Astrocyte (in vitro differentiated cells and primary cell): ENCODE measurements around the gene CKLF. TPM values are rescaled to one million over a fixed set of nuclear protein-coding genes. Genes with fewer than 3 reads are reported as not detected.
"Not testable (repeated sequence)": the region's sequence is repeated elsewhere in the genome, so short reads cannot be mapped to it uniquely, and the experiment has no call there.

Experiments used
- DNase-seq: peaks from one replicate; pipeline ENCODE4 v3.0.0-alpha.2; 2010; ENCODE audit warnings: low read depth
- FAIRE-seq: peaks from 2 replicates; lab custom pipeline; 2011; peaks lifted over from hg19 to GRCh38; lab: Jason Lieb, UNC
- H2AFZ ChIP-seq: 2 replicates; pipeline ENCODE4 v1.6.0; 2012; ENCODE audit warnings: low read depth, low read length, inconsistent platforms
- H3K27ac ChIP-seq: 2 replicates; pipeline ENCODE4 v1.5.1; 2011; ENCODE audit warnings: low read depth, low read length, inconsistent platforms
- H3K27me3 ChIP-seq: 2 replicates; pipeline ENCODE4 v1.6.0; 2011; ENCODE audit warnings: low read length, inconsistent platforms; ENCODE audit not compliant: insufficient read depth
- H3K36me3 ChIP-seq: 2 replicates; pipeline ENCODE4 v1.5.1; 2011; ENCODE audit warnings: low read length, inconsistent platforms; ENCODE audit not compliant: insufficient read depth
- H3K4me1 ChIP-seq: 2 replicates; pipeline ENCODE4 v1.5.1; 2011; ENCODE audit warnings: low read length, inconsistent platforms; ENCODE audit not compliant: insufficient read depth
- H3K4me2 ChIP-seq: 2 replicates; pipeline ENCODE4 v1.6.0; 2012; ENCODE audit warnings: low read length, inconsistent platforms
- H3K4me3 ChIP-seq: 2 replicates; pipeline ENCODE4 v1.5.1; 2011; ENCODE audit warnings: low read depth, mild to moderate bottlenecking, low read length, inconsistent platforms; ENCODE audit not compliant: insufficient read depth
- H3K79me2 ChIP-seq: 2 replicates; pipeline ENCODE4 v1.6.0; 2012; ENCODE audit warnings: mild to moderate bottlenecking, low read length, inconsistent platforms; ENCODE audit not compliant: insufficient read depth
- H3K9ac ChIP-seq: 2 replicates; pipeline ENCODE4 v1.6.0; 2012; ENCODE audit warnings: mild to moderate bottlenecking, low read length, inconsistent platforms
- H3K9me3 ChIP-seq: 2 replicates; pipeline ENCODE4 v1.5.1; 2012; ENCODE audit warnings: low read depth, mild to moderate bottlenecking, low read length, inconsistent platforms; ENCODE audit not compliant: insufficient read depth
- H4K20me1 ChIP-seq: 2 replicates; pipeline ENCODE4 v1.6.0; 2012; ENCODE audit warnings: low read length, inconsistent platforms; ENCODE audit not compliant: insufficient read depth
- H3K27ac Mint-ChIP-seq: one replicate; pipeline ENCODE4 v1.8.0; 2021; ENCODE audit warnings: mild to moderate bottlenecking, mixed read lengths; ENCODE audit not compliant: unreplicated experiment
- H3K27me3 Mint-ChIP-seq: one replicate; pipeline ENCODE4 v1.8.0; 2021; ENCODE audit warnings: low read depth, mixed read lengths; ENCODE audit not compliant: unreplicated experiment
- H3K36me3 Mint-ChIP-seq: one replicate; pipeline ENCODE4 v1.8.0; 2021; ENCODE audit warnings: low read depth, mixed read lengths; ENCODE audit not compliant: unreplicated experiment
- H3K4me1 Mint-ChIP-seq: one replicate; pipeline ENCODE4 v1.8.0; 2021; ENCODE audit warnings: low read depth, mixed read lengths; ENCODE audit not compliant: unreplicated experiment
- H3K4me3 Mint-ChIP-seq: one replicate; pipeline ENCODE4 v1.8.0; 2021; ENCODE audit warnings: mild to moderate bottlenecking, moderate library complexity, mixed read lengths; ENCODE audit not compliant: unreplicated experiment
- H3K9me3 Mint-ChIP-seq: one replicate; pipeline ENCODE4 v1.8.0; 2021; ENCODE audit warnings: mild to moderate bottlenecking, mixed read lengths; ENCODE audit not compliant: unreplicated experiment
- EZH2 ChIP-seq: IDR thresholded peaks from 2 replicates; pipeline ENCODE4 v1.6.1; 2012; ENCODE audit warnings: mild to moderate bottlenecking, low read length, inconsistent platforms; ENCODE audit not compliant: insufficient read depth
- total RNA-seq: library from RNA; stranded (reverse); gene quantifications from 2 replicates; pipeline ENCODE4 v1.2.1, GENCODE V29; 2021
- TF ChIP-seq, protein P1 (sequence below): IDR thresholded peaks from 2 replicates; pipeline ENCODE4 v1.5.1; 2011; ENCODE audit warnings: low read depth, mild to moderate bottlenecking, inconsistent platforms, low read length, moderate library complexity; ENCODE audit not compliant: insufficient read depth

CKLF gene
- total RNA-seq, 1 donor from 2014 or later: 24.5 TPM

GRCh38 chr16:66592241-66592640, 39.9 kb downstream of the CKLF start:
- Mint-ChIP-seq H3K27me3 (peaks cover 25% of the 10 kb centered on the region), H3K36me3 (peaks cover 2% of the 10 kb centered on the region), H3K4me1 (no peaks in the 10 kb centered on the region), H3K9me3 (no peaks in the 10 kb centered on the region), H3K4me3 (no peak overlapping the region), H3K27ac (no peak overlapping the region)
- FAIRE-seq (no peak), DNase-seq (no peak)
- Histone ChIP-seq H3K4me2 (no peak overlapping the region), H3K79me2 (no peaks in the 10 kb centered on the region), H3K9ac (no peak overlapping the region), H3K27ac (no peak overlapping the region), H2AFZ (no peak overlapping the region), H3K36me3 (no peaks in the 10 kb centered on the region), H3K4me3 (no peak overlapping the region), H3K4me1 (peaks cover 2% of the 10 kb centered on the region), H4K20me1 (no peaks in the 10 kb centered on the region), H3K27me3 (no peaks in the 10 kb centered on the region), H3K9me3 (no peaks in the 10 kb centered on the region)
- TF ChIP-seq, protein P1, sequence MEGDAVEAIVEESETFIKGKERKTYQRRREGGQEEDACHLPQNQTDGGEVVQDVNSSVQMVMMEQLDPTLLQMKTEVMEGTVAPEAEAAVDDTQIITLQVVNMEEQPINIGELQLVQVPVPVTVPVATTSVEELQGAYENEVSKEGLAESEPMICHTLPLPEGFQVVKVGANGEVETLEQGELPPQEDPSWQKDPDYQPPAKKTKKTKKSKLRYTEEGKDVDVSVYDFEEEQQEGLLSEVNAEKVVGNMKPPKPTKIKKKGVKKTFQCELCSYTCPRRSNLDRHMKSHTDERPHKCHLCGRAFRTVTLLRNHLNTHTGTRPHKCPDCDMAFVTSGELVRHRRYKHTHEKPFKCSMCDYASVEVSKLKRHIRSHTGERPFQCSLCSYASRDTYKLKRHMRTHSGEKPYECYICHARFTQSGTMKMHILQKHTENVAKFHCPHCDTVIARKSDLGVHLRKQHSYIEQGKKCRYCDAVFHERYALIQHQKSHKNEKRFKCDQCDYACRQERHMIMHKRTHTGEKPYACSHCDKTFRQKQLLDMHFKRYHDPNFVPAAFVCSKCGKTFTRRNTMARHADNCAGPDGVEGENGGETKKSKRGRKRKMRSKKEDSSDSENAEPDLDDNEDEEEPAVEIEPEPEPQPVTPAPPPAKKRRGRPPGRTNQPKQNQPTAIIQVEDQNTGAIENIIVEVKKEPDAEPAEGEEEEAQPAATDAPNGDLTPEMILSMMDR: no peak
- no peak for TF ChIP-seq EZH2

DNA sequence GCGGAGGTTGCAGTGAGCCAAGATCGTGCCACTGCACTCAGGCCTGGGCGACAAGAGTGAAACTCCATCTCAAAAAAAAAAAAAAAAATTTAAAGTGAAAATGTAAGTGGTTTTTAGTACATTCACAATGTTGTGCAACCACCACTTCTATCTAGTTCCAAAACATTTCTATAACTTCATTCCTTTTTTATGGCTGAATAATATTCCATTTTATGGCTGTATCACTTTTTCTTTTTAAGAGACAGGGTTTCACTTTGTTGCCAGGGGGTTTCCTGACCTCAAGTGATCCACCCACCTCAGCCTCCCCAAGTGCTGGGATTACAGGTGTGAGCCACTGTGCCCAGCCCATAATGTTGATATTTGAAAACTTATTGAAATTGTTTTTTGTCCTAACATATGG, 40.4 kb downstream of the CKLF start:
- H3K36me3 Mint-ChIP-seq: peaks cover 2% of the 10 kb centered on the region
- Histone ChIP-seq H3K4me3 (no peak overlapping the region), H3K4me2 (no peak overlapping the region), H3K27ac (no peak overlapping the region), H4K20me1 (no peaks in the 10 kb centered on the region), H2AFZ (no peak overlapping the region), H3K4me1 (peaks cover 2% of the 10 kb centered on the region), H3K79me2 (no peaks in the 10 kb centered on the region), H3K36me3 (no peaks in the 10 kb centered on the region), H3K9ac (no peak overlapping the region), H3K9me3 (no peaks in the 10 kb centered on the region), H3K27me3 (no peaks in the 10 kb centered on the region)
- no peaks in the 10 kb centered on the region for H3K4me1 Mint-ChIP-seq
- no peak for FAIRE-seq
- no peak overlapping the region for H3K27ac Mint-ChIP-seq
- H3K27me3 Mint-ChIP-seq: peaks cover 21% of the 10 kb centered on the region
- no peak for DNase-seq
- no peaks in the 10 kb centered on the region for H3K9me3 Mint-ChIP-seq
- TF ChIP-seq, protein P1: no peak
- no peak for TF ChIP-seq EZH2
- H3K4me3 Mint-ChIP-seq: no peak overlapping the region

- Histone ChIP-seq H3K27ac (no peak overlapping the region), H3K79me2 (no peaks in the 10 kb centered on the region), H3K9me3 (no peaks in the 10 kb centered on the region), H3K27me3 (no peaks in the 10 kb centered on the region), H2AFZ (no peak overlapping the region), H3K9ac (no peak overlapping the region), H3K4me3 (no peak overlapping the region), H3K4me1 (peaks cover 2% of the 10 kb centered on the region), H3K4me2 (no peak overlapping the region), H3K36me3 (no peaks in the 10 kb centered on the region), H4K20me1 (no peaks in the 10 kb centered on the region)
- Mint-ChIP-seq H3K4me1 (no peaks in the 10 kb centered on the region), H3K36me3 (peaks cover 2% of the 10 kb centered on the region), H3K9me3 (no peaks in the 10 kb centered on the region), H3K27me3 (peaks cover 23% of the 10 kb centered on the region), H3K27ac (no peak overlapping the region), H3K4me3 (no peak overlapping the region)
- TF ChIP-seq, protein P1: no peak
- TF ChIP-seq EZH2: no peak
- DNase-seq (no peak), FAIRE-seq (no peak)
Measured at GRCh38 chr16:66594739-66595138, 42.4 kb downstream of the CKLF start.

DNA sequence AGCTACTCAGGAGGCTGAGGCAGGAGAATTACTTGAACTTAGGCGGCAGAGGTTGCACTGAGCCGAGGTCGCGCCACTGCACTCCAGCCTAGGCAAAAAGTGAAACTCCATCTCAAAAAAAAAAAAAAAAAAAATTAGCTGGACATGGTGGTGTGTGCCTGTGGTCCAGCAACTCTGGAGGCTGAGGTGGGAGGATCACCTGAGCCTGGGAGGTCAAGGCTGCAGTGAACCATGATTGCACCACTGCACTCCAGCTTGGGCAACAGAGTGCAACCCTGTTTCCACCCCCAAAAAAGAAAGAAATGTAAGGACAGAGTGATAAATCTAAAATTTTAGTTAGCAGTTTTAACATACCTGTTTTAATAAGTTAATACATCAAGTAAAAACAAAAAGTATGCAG, 44.2 kb downstream of the CKLF start:
- not testable (repeated sequence) for H3K36me3 Mint-ChIP-seq, H4K20me1 ChIP-seq, H3K4me1 ChIP-seq, H3K4me2 ChIP-seq, H3K9me3 ChIP-seq, H3K4me1 Mint-ChIP-seq, H3K27ac Mint-ChIP-seq, H3K79me2 ChIP-seq, H2AFZ ChIP-seq, H3K36me3 ChIP-seq, H3K27me3 ChIP-seq, H3K27ac ChIP-seq, H3K9ac ChIP-seq, H3K9me3 Mint-ChIP-seq, DNase-seq, FAIRE-seq, H3K4me3 Mint-ChIP-seq, H3K4me3 ChIP-seq
- peaks cover 21% of the 10 kb centered on the region for H3K27me3 Mint-ChIP-seq
